GM12891 (cell line): Measurements from ENCODE around the gene ITPR1.

Experiments used
- PAX5 ChIP-seq: IDR thresholded peaks from 2 replicates; pipeline ENCODE4 v1.6.1; 2011; ENCODE audit warnings: low read length, moderate library complexity, mild to moderate bottlenecking; ENCODE audit not compliant: insufficient read depth, severe bottlenecking
- POLR2A ChIP-seq: IDR thresholded peaks from 2 replicates; pipeline ENCODE4 v1.6.1; 2011; ENCODE audit warnings: low read depth, low read length, control low read depth
- POLR2AphosphoS5 ChIP-seq: IDR thresholded peaks from 2 replicates; pipeline ENCODE4 v1.6.1; 2011; ENCODE audit warnings: low read depth, low read length, control low read depth
- POU2F2 ChIP-seq: IDR thresholded peaks from 2 replicates; pipeline ENCODE4 v1.6.1; 2011; ENCODE audit warnings: low read depth, mild to moderate bottlenecking, control low read depth, low read length, moderate library complexity
- SPI1 ChIP-seq: IDR thresholded peaks from 2 replicates; pipeline ENCODE4 v1.6.1; 2011; ENCODE audit warnings: low read depth, low read length, control low read depth
- TAF1 ChIP-seq: IDR thresholded peaks from 2 replicates; pipeline ENCODE4 v1.6.1; 2011; ENCODE audit warnings: low read depth, low read length, control low read depth

- TF ChIP-seq TAF1 (no peak), POLR2AphosphoS5 (no peak), POLR2A (no peak), SPI1 (no peak), PAX5 (no peak), POU2F2 (no peak)
Measured at GRCh38 chr3:4761759-4762158, 268.6 kb downstream of the ITPR1 start.
